HL-60/S4 treated with phorbol 12-myristate 13-acetate at 8.2 ng/mL for 4 days and 3 days (cell line): Measurements from ENCODE around the gene COP1.
"Not testable (repeated sequence)": the region's sequence is repeated elsewhere in the genome, so short reads cannot be mapped to it uniquely, and the experiment has no call there.

ENCODE experiments used
- in situ Hi-C: fragments of 300-500 bp; cut with MboI; formaldehyde crosslinking; loops from 2 replicates; pipeline ENCODE4 v1.15.0; 2022; ENCODE audit warnings: low sequenced_read_pairs

The COP1 gene

DNA sequence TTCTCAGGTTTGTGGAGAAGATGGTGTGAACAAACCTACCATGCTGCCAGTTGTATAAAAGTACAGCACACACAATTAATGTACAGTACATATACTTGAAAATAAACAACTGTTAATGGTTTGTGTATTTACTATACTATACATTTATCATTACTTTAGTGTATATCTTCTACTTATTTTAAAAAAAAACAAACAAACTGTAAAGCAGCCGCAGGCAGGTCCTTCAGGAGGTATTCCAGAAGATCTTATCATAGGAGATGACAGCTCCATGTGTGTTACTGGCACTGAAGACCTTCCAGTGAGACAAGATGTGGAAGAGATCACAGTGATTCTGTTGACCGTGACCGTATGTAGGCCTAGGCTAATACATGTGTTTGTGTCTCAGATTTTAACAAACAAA lies 155.7 kb downstream of the COP1 start:
- in situ Hi-C loops, result no loop called here

- in situ Hi-C loops, result no loop called here
Observed at GRCh38 chr1:176049582-176049981, 157.5 kb downstream of the COP1 start.

DNA sequence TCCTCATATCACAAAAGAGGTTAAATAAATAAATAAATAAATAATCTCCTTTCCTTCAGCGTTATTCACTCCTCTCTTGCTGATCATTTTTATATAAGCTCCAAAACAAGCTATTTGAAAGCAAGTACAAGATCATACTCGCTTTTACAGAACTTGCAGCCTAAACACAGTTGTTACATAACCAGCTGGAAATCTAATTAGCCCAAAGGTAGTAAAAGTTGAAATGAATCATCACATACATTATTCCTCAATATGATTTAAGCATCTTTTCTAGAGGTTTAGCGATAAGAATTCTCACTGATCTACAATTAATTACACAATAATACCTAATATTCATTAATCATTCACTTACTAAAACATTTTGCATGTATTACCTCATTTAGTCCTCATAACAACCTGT lies 160.2 kb downstream of the COP1 start:
- in situ Hi-C loops, result no loop called here

- in situ Hi-C loops, result no loop called here
Observed at GRCh38 chr1:176043537-176043936, 163.5 kb downstream of the COP1 start.

DNA sequence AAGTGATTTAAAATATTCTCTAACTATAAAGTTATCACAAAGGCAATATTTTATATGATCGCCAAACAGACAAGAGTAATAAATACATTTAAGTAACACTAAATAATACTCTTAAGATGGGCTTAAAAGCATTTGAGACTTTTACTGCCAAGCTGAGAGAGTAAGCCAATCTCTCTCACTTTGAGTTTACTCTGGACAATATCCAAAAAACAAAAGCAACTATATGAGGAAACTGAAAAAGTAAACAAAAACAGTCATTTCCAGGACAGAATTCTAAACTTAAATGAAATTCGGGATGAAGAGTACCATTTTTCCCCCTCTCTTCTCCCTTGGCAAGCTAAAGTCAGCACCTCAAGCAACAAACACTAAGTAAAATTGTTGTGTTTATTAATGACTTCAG lies 173.2 kb downstream of the COP1 start:
- in situ Hi-C loops, result no loop called here

GRCh38 chr1:176033474-176033873 lies 173.6 kb downstream of the COP1 start:
- in situ Hi-C loops, result no loop called here

GRCh38 chr1:176032040-176032645 lies 174.9 kb downstream of the COP1 start:
- in situ Hi-C loops, result no loop called here

GRCh38 chr1:176029609-176030008 lies 177.5 kb downstream of the COP1 start:
- in situ Hi-C loops, result no loop called here

DNA sequence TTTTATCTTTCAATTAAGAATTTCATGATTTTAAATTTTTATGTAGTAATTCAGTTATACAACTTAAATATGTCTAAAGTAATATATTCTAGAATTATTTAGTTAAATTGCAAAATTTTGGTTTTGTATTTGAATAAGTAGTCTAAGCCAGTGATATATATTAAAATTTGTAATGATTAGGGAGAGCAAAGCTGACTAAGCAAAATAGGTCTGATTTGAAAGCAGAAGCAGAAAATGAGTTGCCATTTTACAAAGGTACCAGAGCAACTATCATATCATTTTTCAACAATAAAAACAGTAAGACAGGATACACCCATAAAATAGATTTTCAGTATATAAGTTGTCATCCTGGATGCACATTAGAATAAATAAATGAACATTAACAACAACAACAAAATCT lies 177.9 kb downstream of the COP1 start:
- in situ Hi-C loops, result no loop called here

GRCh38 chr1:176027934-176028333 lies 179.2 kb downstream of the COP1 start:
- in situ Hi-C loops, result not testable (repeated sequence)

- in situ Hi-C loops, result no loop called here
Observed at GRCh38 chr1:176022574-176022973, 184.5 kb downstream of the COP1 start.

- in situ Hi-C loops, result no loop called here
Observed at GRCh38 chr1:176017722-176018121, 189.4 kb downstream of the COP1 start.

- in situ Hi-C loops, result no loop called here
Observed at GRCh38 chr1:176009951-176010350, 197.1 kb downstream of the COP1 start.

DNA sequence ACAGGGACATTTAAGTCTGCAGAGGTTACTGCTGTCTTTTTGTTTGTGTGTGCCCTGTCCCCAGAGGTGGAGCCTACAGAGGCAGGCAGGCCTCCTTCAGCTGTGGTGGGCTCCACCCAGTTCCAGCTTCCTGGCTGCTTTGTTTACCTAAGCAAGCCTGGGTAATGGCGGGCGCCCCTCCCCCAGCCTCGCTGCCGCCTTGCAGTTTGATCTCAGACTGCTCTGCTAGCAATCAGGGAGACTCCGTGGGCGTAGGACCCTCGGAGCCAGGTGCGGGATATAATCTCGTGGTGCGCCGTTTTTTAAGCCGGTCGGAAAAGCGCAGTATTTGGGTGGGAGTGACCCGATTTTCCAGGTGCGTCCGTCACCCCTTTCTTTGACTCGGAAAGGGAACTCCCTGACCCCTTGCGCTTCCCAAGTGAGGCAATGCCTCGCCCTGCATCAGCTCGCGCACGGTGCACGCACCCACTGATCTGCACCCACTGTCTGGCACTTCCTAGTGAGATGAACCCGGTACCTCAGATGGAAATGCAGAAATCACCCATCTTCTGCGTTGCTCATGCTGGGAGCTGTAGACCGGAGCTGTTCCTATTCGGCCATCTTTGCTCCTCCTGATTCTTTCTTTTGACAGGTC lies 199.2 kb downstream of the COP1 start:
- in situ Hi-C loops, result not testable (repeated sequence)

DNA sequence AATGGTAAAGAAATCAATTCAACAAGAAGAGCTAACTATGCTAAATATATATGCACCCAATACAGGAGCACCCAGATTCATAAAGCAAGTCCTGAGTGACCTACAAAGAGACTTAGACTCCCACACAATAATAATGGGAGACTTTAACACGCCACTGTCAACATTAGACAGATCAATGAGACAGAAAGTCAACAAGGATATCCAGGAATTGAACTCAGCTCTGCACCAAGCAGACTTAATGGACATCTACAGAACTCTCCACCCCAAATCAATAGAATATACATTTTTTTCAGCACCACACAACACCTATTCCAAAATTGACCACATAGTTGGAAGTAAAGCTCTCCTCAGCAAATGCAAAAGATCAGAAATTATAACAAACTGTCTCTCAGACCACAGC lies 212.4 kb downstream of the COP1 start:
- in situ Hi-C loops, result not testable (repeated sequence)

- in situ Hi-C loops, result not testable (repeated sequence)
Observed at GRCh38 chr1:175992825-175993224, 214.3 kb downstream of the COP1 start.

DNA sequence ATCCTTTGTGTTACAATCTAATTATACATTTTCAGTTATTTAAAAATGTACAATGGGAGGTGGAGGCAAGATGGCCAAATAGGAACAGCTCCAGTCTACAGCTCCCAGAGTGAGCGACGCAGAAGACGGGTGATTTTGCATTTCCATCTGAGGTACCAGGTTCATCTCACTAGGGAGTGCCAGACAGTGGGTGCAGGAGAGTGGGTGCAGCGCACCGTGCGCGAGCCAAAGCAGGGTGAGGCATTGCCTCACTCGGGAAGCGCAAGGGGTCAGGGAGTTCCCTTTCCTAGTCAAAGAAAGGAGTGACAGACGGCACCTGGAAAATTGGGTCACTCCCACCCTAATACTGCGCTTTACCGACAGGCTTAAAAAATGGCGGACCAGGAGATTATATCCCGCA lies 214.9 kb downstream of the COP1 start:
- in situ Hi-C loops, result not testable (repeated sequence)

DNA sequence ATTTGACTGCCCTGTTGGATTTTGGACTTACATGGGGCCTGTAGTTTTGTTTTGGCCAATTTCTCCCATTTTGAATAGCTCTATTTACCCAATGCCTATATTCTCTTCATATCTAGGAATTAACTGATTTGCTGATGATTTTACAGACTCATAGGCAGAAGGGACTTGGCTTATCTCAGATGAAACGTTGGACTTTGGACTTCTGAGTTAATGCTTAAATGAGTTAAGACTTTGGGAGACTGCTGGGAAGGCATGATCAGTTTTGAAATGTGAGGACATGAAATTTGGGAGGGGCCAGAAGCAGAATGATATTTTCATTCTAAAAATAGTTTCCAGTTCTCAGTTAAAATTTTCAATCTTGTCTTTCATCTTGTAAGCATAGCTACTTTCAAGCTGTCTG lies 222.3 kb downstream of the COP1 start:
- in situ Hi-C loops, result no loop called here

DNA sequence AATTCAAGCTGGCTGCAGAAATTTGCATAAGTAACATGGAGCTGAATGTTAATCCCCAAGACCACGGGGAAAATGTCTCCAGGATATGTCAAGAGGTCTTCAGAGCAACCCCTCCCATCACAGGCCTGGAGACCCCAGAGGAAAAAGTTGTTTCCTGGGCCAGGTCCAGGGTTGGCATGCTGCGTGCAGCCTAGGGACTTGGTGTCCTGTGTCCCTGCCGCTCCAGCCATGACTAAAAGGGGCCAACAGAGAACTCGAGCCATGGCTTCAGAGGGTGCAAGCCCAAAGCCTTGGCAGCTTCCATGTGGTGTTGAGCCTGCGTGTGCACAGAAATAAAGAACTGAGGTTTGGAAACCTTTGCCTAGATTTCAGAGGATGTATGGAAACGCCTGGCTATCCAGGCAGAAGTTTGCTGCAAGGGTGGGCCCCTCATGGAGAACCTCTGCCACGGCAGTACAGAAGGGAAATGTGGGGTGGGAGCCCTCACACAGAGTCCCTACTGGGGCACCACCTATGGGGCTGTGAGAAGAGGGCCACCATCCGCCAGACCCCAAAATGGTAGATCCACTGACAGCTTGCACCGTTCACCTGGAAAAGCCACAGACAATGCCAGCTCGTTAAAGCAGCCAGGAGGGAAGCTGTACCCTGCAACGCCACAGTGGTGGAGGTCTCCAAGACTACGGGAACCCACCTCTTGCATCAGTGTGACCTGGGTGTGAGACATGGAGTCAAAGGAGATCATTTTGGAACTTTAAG lies 222.9 kb downstream of the COP1 start:
- in situ Hi-C loops, result no loop called here

- in situ Hi-C loops, result not testable (repeated sequence)
Observed at GRCh38 chr1:175983363-175983762, 223.7 kb downstream of the COP1 start.

GRCh38 chr1:175981128-175981527 lies 226.0 kb downstream of the COP1 start:
- in situ Hi-C loops, result no loop called here

GRCh38 chr1:175978926-175979325 lies 228.2 kb downstream of the COP1 start:
- in situ Hi-C loops, result no loop called here
